Muscle of leg (tissue), 9 donors: ENCODE results near the gene KCNN3. TPM values are rescaled to one million over a fixed set of nuclear protein-coding genes. Genes with fewer than 3 reads are reported as not detected.

ENCODE experiments used
- polyA plus RNA-seq, 8 donors: library from polyadenylated mRNA; unstranded; fragments of 120-200 nt; gene quantifications; one replicate each; pipeline versions ENCODE4 v1.2.1 to v1.2.3, GENCODE V29; 2013; ENCODE audit warnings: inconsistent platforms in 1 of 8, low replicate concordance in 1 of 8; ENCODE audit not compliant: insufficient read length in 8 of 8, insufficient read depth in 1 of 8
- total RNA-seq: library from RNA; stranded (reverse); fragments of 120-200 nt; gene quantifications from one replicate; pipeline ENCODE4 v1.2.4, GENCODE V29; 2013

The KCNN3 gene
- total and polyA plus RNA-seq, 9 donors = 5.1 to 9.6 (median 7.5) TPM

Other genes starting within 250 kb of the KCNN3 start
- 10.3 TPM for gene PMVK, start 66.4 kb upstream of the KCNN3 start, total RNA-seq
- 10 to 100 TPM; 31.0 to 38.7 (median 33.9) TPM for gene PMVK, start 66.4 kb upstream of the KCNN3 start, polyA plus RNA-seq
- 160 TPM for gene PBXIP1, start 85.8 kb upstream of the KCNN3 start, total RNA-seq
- 100 to 1,000 TPM; 109 to 161 (median 145) TPM for gene PBXIP1, start 85.8 kb upstream of the KCNN3 start, polyA plus RNA-seq
- gene PYGO2, start 91.5 kb upstream of the KCNN3 start, total RNA-seq = 17.1 TPM
- 10 to 100 TPM; 27.1 to 32.1 (median 29.6) TPM for gene PYGO2, start 91.5 kb upstream of the KCNN3 start, polyA plus RNA-seq
- gene SHC1, start 100.5 kb upstream of the KCNN3 start, total RNA-seq = 69.9 TPM
- gene SHC1, start 100.5 kb upstream of the KCNN3 start, polyA plus RNA-seq = 100 to 1,000 TPM in 2 of 8 donors, 10 to 100 TPM in 6; 59.3 to 118 (median 91.3) TPM
- gene CKS1B, start 104.4 kb upstream of the KCNN3 start, total RNA-seq = 63.8 TPM
- gene CKS1B, start 104.4 kb upstream of the KCNN3 start, polyA plus RNA-seq = 10 to 100 TPM; 57.1 to 84.9 (median 70.4) TPM
- gene FLAD1, start 113.1 kb upstream of the KCNN3 start, total RNA-seq = 21.9 TPM
- 10 to 100 TPM; 16.7 to 21.6 (median 20.1) TPM for gene FLAD1, start 113.1 kb upstream of the KCNN3 start, polyA plus RNA-seq
- gene LENEP, start 123.3 kb upstream of the KCNN3 start, total RNA-seq = 0.40 TPM
- under 1 TPM in 3 of 8 donors, not detected in 5; 0.24 to 0.39 (median 0.30) TPM for gene LENEP, start 123.3 kb upstream of the KCNN3 start, polyA plus RNA-seq
- 7.6 TPM for gene ZBTB7B, start 132.5 kb upstream of the KCNN3 start, total RNA-seq
- 10 to 100 TPM in 2 of 8 donors, 1 to 10 TPM in 6; 6.6 to 11.3 (median 9.5) TPM for gene ZBTB7B, start 132.5 kb upstream of the KCNN3 start, polyA plus RNA-seq
- gene DCST2, start 163.5 kb upstream of the KCNN3 start, total RNA-seq = 0.49 TPM
- gene DCST2, start 163.5 kb upstream of the KCNN3 start, polyA plus RNA-seq = 1 to 10 TPM in 3 of 8 donors, under 1 TPM in 5; 0.58 to 1.6 (median 0.84) TPM
- gene DCST1, start 163.5 kb upstream of the KCNN3 start, total RNA-seq = not detected
- gene DCST1, start 163.5 kb upstream of the KCNN3 start, polyA plus RNA-seq = under 1 TPM; 0.10 to 0.30 (median 0.16) TPM
- 41.8 TPM for gene ADAM15, start 181.0 kb upstream of the KCNN3 start, total RNA-seq
- 10 to 100 TPM; 57.9 to 83.2 (median 70.8) TPM for gene ADAM15, start 181.0 kb upstream of the KCNN3 start, polyA plus RNA-seq
- 7.5 TPM for gene EFNA4, start 193.5 kb upstream of the KCNN3 start, total RNA-seq
- gene EFNA4, start 193.5 kb upstream of the KCNN3 start, polyA plus RNA-seq = 1 to 10 TPM; 5.6 to 9.5 (median 6.8) TPM
- 2.1 TPM for gene EFNA3, start 208.6 kb upstream of the KCNN3 start, total RNA-seq
- gene EFNA3, start 208.6 kb upstream of the KCNN3 start, polyA plus RNA-seq = 1 to 10 TPM; 1.7 to 3.9 (median 2.3) TPM